Upper lobe of left lung (tissue), 4 donors: ENCODE results near the gene GRK2.

Source experiments
- POLR2A ChIP-seq, 4 donors: fragments of 450-650 bp; IDR thresholded peaks; one replicate each; pipeline ENCODE4 v1.5.1; 2016 to 2017; ENCODE audit warnings: antibody characterized with exemption in 4 of 4, mild to moderate bottlenecking in 2 of 4
- POLR2AphosphoS5 ChIP-seq, 2 donors: sonication (generic); formaldehyde crosslinking; IDR thresholded peaks; one replicate each; pipeline ENCODE4 v1.5.1; 2017; ENCODE audit warnings: antibody characterized with exemption in 2 of 2
- TF ChIP-seq, protein P1 (sequence below), 6 experiments: fragments of 450-650 bp in 4 of 6; fragments of 200-600 bp in 2 of 6; sonication (generic) in 2 of 6; IDR thresholded peaks; one replicate each; pipeline ENCODE4 v1.5.1; 2016 to 2019; ENCODE audit warnings: antibody characterized with exemption in 6 of 6

DNA sequence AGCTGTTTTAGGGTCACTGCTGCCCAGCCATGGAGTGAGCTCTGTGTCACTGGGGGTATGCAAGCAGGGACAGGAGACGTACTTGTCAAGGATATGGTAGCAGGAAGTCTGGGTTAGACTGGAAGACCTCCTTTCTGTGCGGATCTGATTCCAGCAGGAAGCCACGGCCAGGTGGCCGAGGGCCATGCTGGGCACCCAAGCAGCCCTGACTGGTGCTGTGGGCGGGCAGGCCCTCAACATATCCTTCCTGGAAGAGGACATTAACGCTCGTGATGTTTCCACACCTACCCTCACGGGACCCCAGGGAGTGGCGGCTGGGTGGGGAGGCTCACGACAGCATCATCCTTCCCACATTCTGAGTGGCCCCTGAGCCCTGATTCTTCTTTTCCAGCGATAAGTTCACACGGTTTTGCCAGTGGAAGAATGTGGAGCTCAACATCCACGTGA, 14.1 kb downstream of the GRK2 start:
- TF ChIP-seq POLR2A (IDR thresholded peaks at IDR 0.05), result no peak
- TF ChIP-seq, protein P1, sequence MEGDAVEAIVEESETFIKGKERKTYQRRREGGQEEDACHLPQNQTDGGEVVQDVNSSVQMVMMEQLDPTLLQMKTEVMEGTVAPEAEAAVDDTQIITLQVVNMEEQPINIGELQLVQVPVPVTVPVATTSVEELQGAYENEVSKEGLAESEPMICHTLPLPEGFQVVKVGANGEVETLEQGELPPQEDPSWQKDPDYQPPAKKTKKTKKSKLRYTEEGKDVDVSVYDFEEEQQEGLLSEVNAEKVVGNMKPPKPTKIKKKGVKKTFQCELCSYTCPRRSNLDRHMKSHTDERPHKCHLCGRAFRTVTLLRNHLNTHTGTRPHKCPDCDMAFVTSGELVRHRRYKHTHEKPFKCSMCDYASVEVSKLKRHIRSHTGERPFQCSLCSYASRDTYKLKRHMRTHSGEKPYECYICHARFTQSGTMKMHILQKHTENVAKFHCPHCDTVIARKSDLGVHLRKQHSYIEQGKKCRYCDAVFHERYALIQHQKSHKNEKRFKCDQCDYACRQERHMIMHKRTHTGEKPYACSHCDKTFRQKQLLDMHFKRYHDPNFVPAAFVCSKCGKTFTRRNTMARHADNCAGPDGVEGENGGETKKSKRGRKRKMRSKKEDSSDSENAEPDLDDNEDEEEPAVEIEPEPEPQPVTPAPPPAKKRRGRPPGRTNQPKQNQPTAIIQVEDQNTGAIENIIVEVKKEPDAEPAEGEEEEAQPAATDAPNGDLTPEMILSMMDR (IDR thresholded peaks at IDR 0.05), result no peak
- no peak for TF ChIP-seq POLR2AphosphoS5 (IDR thresholded peaks at IDR 0.05)
